Vagina (tissue), 2 donors: ENCODE data around the gene SCFD2. TPM values are rescaled to one million over a fixed set of nuclear protein-coding genes. Genes with fewer than 3 reads are reported as not detected.

Source experiments
- DNase-seq, 2 donors: peaks; one replicate each; pipeline ENCODE4 v3.0.0-alpha.2; 2017; ENCODE audit errors: extremely low spot score in 2 of 2
- H3K27ac ChIP-seq: fragments of 200-600 bp; sonication (generic); one replicate; pipeline ENCODE4 v1.5.1; 2019
- H3K27me3 ChIP-seq: fragments of 200-600 bp; sonication (generic); one replicate; pipeline ENCODE4 v1.5.1; 2019
- H3K36me3 ChIP-seq, 2 donors: fragments of 200-600 bp; sonication (generic); one replicate each; pipeline ENCODE4 v1.5.1; 2017 to 2019
- H3K4me1 ChIP-seq: fragments of 200-600 bp; sonication (generic); one replicate; pipeline ENCODE4 v1.5.1; 2019
- H3K4me3 ChIP-seq, 2 donors: fragments of 200-600 bp; sonication (generic); 1 replicate in 1 of 2; 2 replicates in 1 of 2; pipeline ENCODE4 v1.5.1; 2016 to 2019
- H3K9me3 ChIP-seq: fragments of 200-600 bp; sonication (generic); one replicate; pipeline ENCODE4 v1.5.1; 2019
- CTCF ChIP-seq, 3 experiments: fragments of 450-650 bp in 2 of 3; fragments of 200-600 bp in 1 of 3; sonication (generic) in 1 of 3; IDR thresholded peaks; one replicate each; pipeline ENCODE4 v1.5.1; 2017 to 2019; ENCODE audit warnings: antibody characterized with exemption in 3 of 3, mild to moderate bottlenecking in 2 of 3, moderate library complexity in 2 of 3
- POLR2A ChIP-seq, 2 donors: fragments of 450-650 bp; IDR thresholded peaks; one replicate each; pipeline ENCODE4 v1.6.1; 2017; ENCODE audit warnings: antibody characterized with exemption in 2 of 2, mild to moderate bottlenecking in 2 of 2, moderate library complexity in 2 of 2
- POLR2AphosphoS5 ChIP-seq, 2 donors: sonication (generic); formaldehyde crosslinking; IDR thresholded peaks; one replicate each; pipeline ENCODE4 v1.9.0; 2017; ENCODE audit warnings: antibody characterized with exemption in 2 of 2, mild to moderate bottlenecking in 2 of 2, low read depth in 1 of 2; ENCODE audit not compliant: insufficient read depth in 1 of 2
- intact Hi-C: fragments of 100-400 bp; cut with DNase I; formaldehyde crosslinking; loops from one replicate; pipeline ENCODE4 v1.15.1; 2023
- total RNA-seq: library from RNA; depleted of rRNA; stranded (reverse); fragments of >200 nt; gene quantifications from one replicate; pipeline ENCODE4 v1.2.3, GENCODE V29; 2016

The SCFD2 gene
- total RNA-seq, 1 donor from 2014 or later = 33.1 TPM

DNA sequence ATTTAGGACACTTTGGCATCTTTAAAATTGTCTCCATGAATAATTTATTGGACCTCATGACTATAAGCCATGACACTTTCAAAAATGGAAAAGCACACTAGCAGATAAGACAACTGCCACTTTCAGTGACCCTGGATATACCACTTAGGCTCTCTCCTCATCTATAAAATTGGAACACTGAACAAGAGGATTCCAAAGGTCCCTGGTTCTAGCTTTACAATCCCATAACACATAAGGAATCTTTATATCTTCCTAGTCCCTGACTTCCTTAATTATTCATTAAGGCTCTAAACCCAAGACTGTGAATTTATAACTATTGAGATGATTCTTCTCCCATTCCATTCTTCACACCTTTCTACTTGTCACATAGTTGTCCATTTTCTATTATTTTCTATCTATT, 190.2 kb downstream of the SCFD2 start:
- intact Hi-C loops = no loop called here
- Histone ChIP-seq H3K9me3 (no peaks in the 10 kb centered on the region), H3K4me3 (no peak overlapping the region), H3K27ac (no peak overlapping the region), H3K27me3 (no peaks in the 10 kb centered on the region), H3K36me3 (no peaks in the 10 kb centered on the region), H3K4me1 (no peaks in the 10 kb centered on the region)
- no peak for DNase-seq
- TF ChIP-seq POLR2AphosphoS5 (IDR thresholded peaks at IDR 0.05; ENCODE audit: insufficient read depth in 1 of 2, low read depth in 1 of 2) = no peak
- no peak for TF ChIP-seq POLR2A (IDR thresholded peaks at IDR 0.05)
- no peak for TF ChIP-seq CTCF (IDR thresholded peaks at IDR 0.05)

DNA sequence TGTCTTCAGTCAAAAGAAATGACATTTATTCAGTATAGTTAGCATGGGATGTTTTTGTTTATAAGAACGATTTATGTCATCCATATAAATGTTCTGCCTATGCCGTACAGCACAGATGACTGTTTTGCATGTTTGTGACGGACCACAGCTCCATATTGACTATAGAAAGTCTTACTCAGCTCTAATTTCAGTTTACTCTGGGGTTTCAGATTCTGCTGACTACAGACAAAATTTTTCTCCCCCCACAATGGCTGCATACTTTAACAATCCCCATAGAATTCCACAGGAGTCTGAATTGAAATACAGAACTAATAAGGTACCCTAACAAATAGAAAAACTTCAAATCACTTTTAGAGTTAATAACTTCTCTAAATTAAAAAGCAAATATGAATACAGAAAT, 191.0 kb downstream of the SCFD2 start:
- no peaks in the 10 kb centered on the region for H3K4me1 ChIP-seq

DNA sequence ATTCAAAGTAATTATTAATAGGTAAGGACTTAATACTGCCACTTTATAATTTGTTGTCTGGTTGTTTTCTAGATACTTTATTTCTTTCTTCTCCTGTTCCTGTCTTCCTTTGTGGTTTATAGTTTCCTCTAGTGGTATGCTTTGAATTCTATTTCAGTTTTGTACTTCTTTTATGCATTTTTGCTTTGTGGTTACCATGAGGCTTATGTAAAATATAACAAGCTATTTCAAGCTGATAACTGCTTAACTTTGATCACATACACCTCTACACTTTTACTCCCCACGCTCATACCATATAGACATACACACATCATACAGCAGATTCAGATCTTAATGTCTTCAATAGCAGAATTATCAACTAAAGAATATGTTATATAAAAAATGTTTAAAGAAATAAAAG, 192.3 kb downstream of the SCFD2 start:
- H3K4me3 ChIP-seq = no peak overlapping the region
- TF ChIP-seq POLR2AphosphoS5 (IDR thresholded peaks at IDR 0.05; ENCODE audit: insufficient read depth in 1 of 2, low read depth in 1 of 2) (no peak), POLR2A (IDR thresholded peaks at IDR 0.05) (no peak), CTCF (IDR thresholded peaks at IDR 0.05) (no peak)
- intact Hi-C loops = no loop called here
- no peaks in the 10 kb centered on the region for H3K36me3 ChIP-seq
- no peaks in the 10 kb centered on the region for H3K9me3 ChIP-seq
- H3K27me3 ChIP-seq = no peaks in the 10 kb centered on the region
- H3K4me1 ChIP-seq = no peaks in the 10 kb centered on the region
- DNase-seq = no peak
- no peak overlapping the region for H3K27ac ChIP-seq

More for the DNA sequence above, 191.0 kb downstream of the SCFD2 start:
- Histone ChIP-seq H3K27ac (no peak overlapping the region), H3K4me3 (no peak overlapping the region), H3K9me3 (no peaks in the 10 kb centered on the region), H3K36me3 (no peaks in the 10 kb centered on the region), H3K27me3 (no peaks in the 10 kb centered on the region)
- DNase-seq = no peak
- TF ChIP-seq CTCF (IDR thresholded peaks at IDR 0.05) (no peak), POLR2A (IDR thresholded peaks at IDR 0.05) (no peak), POLR2AphosphoS5 (IDR thresholded peaks at IDR 0.05; ENCODE audit: insufficient read depth in 1 of 2, low read depth in 1 of 2) (no peak)
- intact Hi-C loops = no loop called here

- intact Hi-C loops = no loop called here
- no peak for DNase-seq
- no peaks in the 10 kb centered on the region for H3K4me1 ChIP-seq
- no peaks in the 10 kb centered on the region for H3K36me3 ChIP-seq
- TF ChIP-seq POLR2A (IDR thresholded peaks at IDR 0.05) = no peak
- TF ChIP-seq CTCF (IDR thresholded peaks at IDR 0.05) = no peak
- TF ChIP-seq POLR2AphosphoS5 (IDR thresholded peaks at IDR 0.05; ENCODE audit: insufficient read depth in 1 of 2, low read depth in 1 of 2) = no peak
- no peaks in the 10 kb centered on the region for H3K9me3 ChIP-seq
- no peaks in the 10 kb centered on the region for H3K27me3 ChIP-seq
- no peak overlapping the region for H3K27ac ChIP-seq
- H3K4me3 ChIP-seq = no peak overlapping the region
Observed at GRCh38 chr4:53171797-53172196, 194.1 kb downstream of the SCFD2 start.

DNA sequence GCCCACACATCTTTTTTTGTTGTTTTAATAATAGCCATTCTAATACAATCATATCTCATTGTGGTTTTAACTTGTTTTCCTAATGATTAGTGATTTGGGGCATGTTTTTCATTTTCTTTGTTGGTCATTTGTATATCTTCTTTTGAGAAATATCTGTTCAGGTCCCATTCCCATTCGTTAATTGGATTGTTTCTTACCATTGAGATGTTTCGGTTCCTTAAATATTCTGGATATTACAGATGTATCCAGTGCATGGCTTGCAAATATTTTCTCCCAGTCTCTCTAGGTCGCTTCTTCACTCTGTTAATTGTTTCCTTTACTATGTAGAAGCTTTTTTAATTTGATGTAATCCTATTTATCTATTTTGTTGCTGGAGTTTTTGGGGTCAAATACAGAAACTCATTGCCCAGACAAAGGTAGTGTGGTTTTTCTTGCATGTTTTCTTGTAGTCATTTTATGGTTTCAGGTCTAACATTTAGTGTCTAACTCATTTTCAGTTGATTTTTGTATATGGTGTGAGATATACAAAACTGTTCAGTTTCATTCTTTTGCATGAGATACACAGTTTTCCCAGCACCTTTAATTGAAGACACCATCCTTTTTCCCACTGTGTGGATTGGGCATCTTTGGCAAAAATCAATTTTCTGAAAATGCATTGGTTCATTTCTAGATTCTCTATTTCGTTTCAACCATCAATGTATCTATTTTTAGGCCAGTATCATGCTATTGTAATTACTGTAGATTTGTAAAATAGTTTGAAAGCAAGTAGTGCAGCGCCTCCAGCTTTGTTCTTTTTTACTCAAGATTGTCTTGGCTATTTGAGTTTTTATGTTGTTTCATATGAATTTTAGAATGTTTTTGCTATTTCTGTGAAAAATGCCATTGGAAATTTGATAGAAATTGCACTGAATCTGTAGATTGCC, 195.9 kb downstream of the SCFD2 start:
- Histone ChIP-seq H3K27me3 (no peaks in the 10 kb centered on the region), H3K27ac (no peak overlapping the region), H3K4me3 (no peak overlapping the region), H3K9me3 (no peaks in the 10 kb centered on the region), H3K36me3 (no peaks in the 10 kb centered on the region), H3K4me1 (no peaks in the 10 kb centered on the region)
- TF ChIP-seq CTCF (IDR thresholded peaks at IDR 0.05) (no peak), POLR2AphosphoS5 (IDR thresholded peaks at IDR 0.05; ENCODE audit: insufficient read depth in 1 of 2, low read depth in 1 of 2) (no peak), POLR2A (IDR thresholded peaks at IDR 0.05) (no peak)
- DNase-seq = no peak
- intact Hi-C loops = no loop called here
